GM08714 (cell line): ENCODE measurements around the gene CDKAL1.
"Not testable (repeated sequence)": the region's sequence is repeated elsewhere in the genome, so short reads cannot be mapped to it uniquely, and the experiment has no call there.

ENCODE experiments used
- H3K4me3 ChIP-seq: fragments of 200-500 bp; sonication (Bioruptor generic); 2 replicates; pipeline ENCODE4 v1.5.1; 2014; ENCODE audit warnings: mild to moderate bottlenecking, low read length, inconsistent platforms
- ZNF274 ChIP-seq: IDR thresholded peaks from 2 replicates; pipeline ENCODE4 v1.6.1; 2012; ENCODE audit warnings: mild to moderate bottlenecking, low read depth, low read length

Gene CDKAL1

GRCh38 chr6:21074484-21074883 is 540.2 kb downstream of the CDKAL1 start:
- no peak for TF ChIP-seq ZNF274
- no peak overlapping the region for H3K4me3 ChIP-seq

GRCh38 chr6:21075986-21076385 is 541.7 kb downstream of the CDKAL1 start:
- TF ChIP-seq ZNF274: no peak

GRCh38 chr6:21078497-21078896 is 544.2 kb downstream of the CDKAL1 start:
- TF ChIP-seq ZNF274: no peak
- no peak overlapping the region for H3K4me3 ChIP-seq

More at GRCh38 chr6:21075986-21076385, 541.7 kb downstream of the CDKAL1 start:
- no peak overlapping the region for H3K4me3 ChIP-seq

- no peak for TF ChIP-seq ZNF274
- no peak overlapping the region for H3K4me3 ChIP-seq
Observed at GRCh38 chr6:21079468-21080048, 545.3 kb downstream of the CDKAL1 start.

- no peak for TF ChIP-seq ZNF274
Observed at GRCh38 chr6:21080221-21080620, 546.0 kb downstream of the CDKAL1 start.

GRCh38 chr6:21082091-21082490 is 547.8 kb downstream of the CDKAL1 start:
- H3K4me3 ChIP-seq: no peak overlapping the region
- TF ChIP-seq ZNF274: no peak

More at GRCh38 chr6:21080221-21080620, 546.0 kb downstream of the CDKAL1 start:
- no peak overlapping the region for H3K4me3 ChIP-seq

- H3K4me3 ChIP-seq: no peak overlapping the region
- no peak for TF ChIP-seq ZNF274
Observed at GRCh38 chr6:21083708-21084107, 549.5 kb downstream of the CDKAL1 start.

GRCh38 chr6:21084656-21085055 is 550.4 kb downstream of the CDKAL1 start:
- no peak overlapping the region for H3K4me3 ChIP-seq
- TF ChIP-seq ZNF274: no peak

- no peak overlapping the region for H3K4me3 ChIP-seq
- no peak for TF ChIP-seq ZNF274
Observed at GRCh38 chr6:21085211-21085610, 551.0 kb downstream of the CDKAL1 start.

GRCh38 chr6:21085643-21086042 is 551.4 kb downstream of the CDKAL1 start:
- no peak overlapping the region for H3K4me3 ChIP-seq
- TF ChIP-seq ZNF274: no peak

- no peak overlapping the region for H3K4me3 ChIP-seq
- no peak for TF ChIP-seq ZNF274
Observed at GRCh38 chr6:21087188-21087587, 552.9 kb downstream of the CDKAL1 start.

GRCh38 chr6:21091411-21091810 is 557.2 kb downstream of the CDKAL1 start:
- no peak for TF ChIP-seq ZNF274

GRCh38 chr6:21092231-21092772 is 558.0 kb downstream of the CDKAL1 start:
- H3K4me3 ChIP-seq: not testable (repeated sequence)

More at GRCh38 chr6:21091411-21091810, 557.2 kb downstream of the CDKAL1 start:
- H3K4me3 ChIP-seq: no peak overlapping the region

GRCh38 chr6:21095462-21095861 is 561.2 kb downstream of the CDKAL1 start:
- H3K4me3 ChIP-seq: no peak overlapping the region
- TF ChIP-seq ZNF274: no peak

- TF ChIP-seq ZNF274: no peak
Observed at GRCh38 chr6:21098134-21098533, 563.9 kb downstream of the CDKAL1 start.

GRCh38 chr6:21098744-21099143 is 564.5 kb downstream of the CDKAL1 start:
- TF ChIP-seq ZNF274: no peak
- H3K4me3 ChIP-seq: no peak overlapping the region

More at GRCh38 chr6:21098134-21098533, 563.9 kb downstream of the CDKAL1 start:
- no peak overlapping the region for H3K4me3 ChIP-seq
